Mucosa of rectum (tissue), 2 donors: ENCODE results near the gene DRAM2.
"Not testable (repeated sequence)": the region's sequence is repeated elsewhere in the genome, so short reads cannot be mapped to it uniquely, and the experiment has no call there.

Experiments used
- H3K27ac ChIP-seq, 2 donors: one replicate each; pipeline ENCODE4 v1.7.0; 2013; ENCODE audit warnings: inconsistent platforms in 2 of 2, low read depth in 2 of 2, low read length in 2 of 2
- H3K27me3 ChIP-seq, 2 donors: one replicate each; pipeline ENCODE4 v1.7.0; 2013; ENCODE audit warnings: low read length in 2 of 2; ENCODE audit not compliant: control insufficient read depth in 2 of 2, insufficient read depth in 2 of 2
- H3K36me3 ChIP-seq, 2 donors: one replicate each; pipeline ENCODE4 v1.7.0; 2013; ENCODE audit warnings: low read length in 2 of 2; ENCODE audit not compliant: control insufficient read depth in 2 of 2, insufficient read depth in 2 of 2
- H3K4me1 ChIP-seq, 2 donors: one replicate each; pipeline ENCODE4 v1.7.0; 2013; ENCODE audit warnings: low read length in 2 of 2, mild to moderate bottlenecking in 1 of 2; ENCODE audit not compliant: control insufficient read depth in 2 of 2, insufficient read depth in 2 of 2
- H3K4me3 ChIP-seq, 2 donors: one replicate each; pipeline ENCODE4 v1.7.0; 2013; ENCODE audit warnings: low read length in 2 of 2
- H3K9ac ChIP-seq, 2 donors: one replicate each; pipeline ENCODE4 v1.7.0; 2013; ENCODE audit warnings: low read length in 2 of 2, low read depth in 1 of 2, mild to moderate bottlenecking in 1 of 2
- H3K9me3 ChIP-seq, 2 donors: one replicate each; pipeline ENCODE4 v1.7.0; 2013; ENCODE audit warnings: low read length in 2 of 2; ENCODE audit not compliant: control insufficient read depth in 2 of 2
- donor health status: healthy.
- donor health status: Normal muscosa, but diverticular disease.

Gene DRAM2

GRCh38 chr1:111126354-111126753 lies 13.5 kb downstream of the DRAM2 start:
- Histone ChIP-seq H3K9ac (no peak overlapping the region), H3K36me3 (peaks cover 7 to 21% of the 10 kb centered on the region in 2 donors), H3K27ac (no peak overlapping the region), H3K27me3 (no peaks in the 10 kb centered on the region), H3K9me3 (no peaks in the 10 kb centered on the region), H3K4me1 (no peaks in the 10 kb centered on the region), H3K4me3 (no peak overlapping the region)

- peaks cover 21 to 24% of the 10 kb centered on the region in 2 donors for H3K36me3 ChIP-seq
- H3K4me1 ChIP-seq: no peaks in the 10 kb centered on the region
- no peaks in the 10 kb centered on the region for H3K27me3 ChIP-seq
Measured at GRCh38 chr1:111116496-111116895, 23.4 kb downstream of the DRAM2 start.

DNA sequence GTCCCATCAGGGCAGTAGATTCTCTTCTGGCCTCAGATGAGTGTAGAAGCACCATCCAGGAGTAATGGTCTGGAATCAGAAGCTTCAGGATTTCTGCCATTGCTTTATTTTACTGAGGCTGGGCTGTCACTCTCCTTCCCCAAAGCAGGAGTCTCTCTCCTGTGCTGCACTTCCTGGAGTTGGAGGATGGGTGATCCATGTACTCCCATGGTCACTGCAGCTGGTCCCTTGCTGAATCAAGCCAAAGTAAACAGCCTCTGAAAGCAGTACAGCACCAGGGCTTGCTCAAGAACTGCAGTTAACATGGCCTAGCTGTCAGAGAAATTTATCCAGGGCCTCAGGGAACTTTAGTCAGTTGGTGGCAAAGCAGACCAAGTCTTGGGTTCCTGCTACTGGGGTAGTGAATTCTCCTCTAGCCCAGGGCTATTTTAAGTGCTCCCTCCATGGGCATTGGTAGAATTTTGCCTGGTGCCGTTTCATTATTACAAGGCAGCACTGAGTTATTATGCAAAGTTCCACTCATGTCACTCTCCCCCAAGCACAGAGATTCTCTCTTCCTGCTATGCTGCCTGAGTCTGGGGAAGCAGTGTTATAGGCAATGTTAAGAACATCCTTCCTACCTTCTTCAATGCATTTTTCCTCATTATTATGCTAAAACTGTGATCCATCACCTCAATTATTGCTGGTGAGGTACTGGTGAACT lies 29.5 kb downstream of the DRAM2 start:
- H3K4me1 ChIP-seq: no peaks in the 10 kb centered on the region
- H3K9me3 ChIP-seq: peaks cover 0 to 5% of the 10 kb centered on the region in 2 donors
- no peaks in the 10 kb centered on the region for H3K27me3 ChIP-seq
- no peak overlapping the region for H3K9ac ChIP-seq
- H3K27ac ChIP-seq: no peak overlapping the region
- no peaks in the 10 kb centered on the region for H3K36me3 ChIP-seq
- H3K4me3 ChIP-seq: no peak overlapping the region

More at GRCh38 chr1:111116496-111116895, 23.4 kb downstream of the DRAM2 start:
- no peak overlapping the region for H3K9ac ChIP-seq
- H3K4me3 ChIP-seq: no peak overlapping the region
- H3K9me3 ChIP-seq: no peaks in the 10 kb centered on the region
- no peak overlapping the region for H3K27ac ChIP-seq

GRCh38 chr1:111104981-111105380 lies 34.9 kb downstream of the DRAM2 start:
- Histone ChIP-seq H3K4me3 (no peak overlapping the region), H3K27me3 (no peaks in the 10 kb centered on the region), H3K27ac (no peak overlapping the region), H3K9ac (no peak overlapping the region), H3K36me3 (no peaks in the 10 kb centered on the region), H3K4me1 (no peaks in the 10 kb centered on the region), H3K9me3 (peaks cover 3 to 9% of the 10 kb centered on the region in 2 donors)

- H3K4me3 ChIP-seq: no peak overlapping the region
- peaks cover 3 to 5% of the 10 kb centered on the region in 2 donors for H3K9me3 ChIP-seq
- H3K9ac ChIP-seq: no peak overlapping the region
Measured at GRCh38 chr1:111101854-111102642, 37.8 kb downstream of the DRAM2 start.

DNA sequence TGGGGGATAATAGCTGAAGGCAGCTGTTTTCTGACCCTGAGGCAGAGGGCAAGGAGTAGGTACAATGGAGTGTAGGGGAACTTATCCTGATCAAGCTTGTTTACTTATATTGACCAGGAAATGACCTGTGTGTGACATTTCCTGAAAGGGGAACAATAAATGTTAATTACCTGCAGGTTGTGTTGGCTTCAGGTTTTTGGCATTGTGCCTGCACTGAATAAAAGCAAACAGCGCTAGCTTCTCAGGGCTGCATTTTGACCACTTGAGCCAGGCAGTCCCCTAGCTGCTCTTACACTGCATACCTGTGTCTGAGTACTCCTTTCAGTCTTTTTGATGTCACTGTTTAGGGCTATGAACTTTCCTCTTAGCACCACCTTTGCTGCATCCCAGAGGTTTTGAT lies 40.6 kb downstream of the DRAM2 start:
- H3K4me3 ChIP-seq: no peak overlapping the region
- no peak overlapping the region for H3K9ac ChIP-seq
- H3K27ac ChIP-seq: no peak overlapping the region
- no peaks in the 10 kb centered on the region for H3K36me3 ChIP-seq
- no peaks in the 10 kb centered on the region for H3K27me3 ChIP-seq
- H3K4me1 ChIP-seq: no peaks in the 10 kb centered on the region
- peaks cover 3 to 7% of the 10 kb centered on the region in 2 donors for H3K9me3 ChIP-seq

More at GRCh38 chr1:111101854-111102642, 37.8 kb downstream of the DRAM2 start:
- no peak overlapping the region for H3K27ac ChIP-seq
- H3K27me3 ChIP-seq: no peaks in the 10 kb centered on the region
- no peaks in the 10 kb centered on the region for H3K4me1 ChIP-seq
- H3K36me3 ChIP-seq: no peaks in the 10 kb centered on the region

DNA sequence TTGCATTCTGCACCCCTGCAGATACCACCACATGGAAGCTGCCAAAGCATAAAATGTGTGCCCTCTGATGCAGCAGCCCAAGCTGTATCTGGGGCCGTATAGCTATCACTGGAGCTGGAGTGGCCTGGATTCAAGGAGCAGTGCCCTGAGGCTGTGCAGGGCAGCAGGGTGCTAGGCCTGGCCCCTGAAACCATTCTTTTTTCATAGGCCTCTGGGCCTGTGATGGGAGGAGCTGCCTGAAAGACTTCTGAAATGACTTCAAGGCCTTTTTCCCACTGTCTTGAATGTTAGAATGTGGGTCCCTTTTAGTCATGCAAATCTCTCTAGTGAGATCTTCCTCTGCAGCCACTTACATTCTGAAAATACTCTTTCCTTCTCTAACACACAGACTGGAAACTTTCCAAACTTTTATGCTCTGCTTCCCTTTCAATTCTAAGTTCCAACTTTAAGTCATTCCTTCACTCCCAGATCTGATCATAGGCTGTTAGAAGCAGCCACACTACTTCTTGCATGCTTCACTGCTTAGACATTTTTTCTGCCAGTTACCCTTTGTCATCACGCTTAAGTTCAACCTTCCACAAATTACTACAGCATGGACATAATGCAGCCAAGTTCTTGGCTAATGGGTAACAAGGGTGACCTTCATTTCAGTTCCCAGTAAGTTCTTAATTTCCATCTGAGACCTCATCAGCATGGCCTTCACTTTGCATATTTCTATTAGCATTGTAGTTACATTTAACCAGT lies 42.4 kb downstream of the DRAM2 start:
- Histone ChIP-seq H3K9me3 (peaks cover 3 to 7% of the 10 kb centered on the region in 2 donors), H3K4me3 (no peak overlapping the region)

GRCh38 chr1:111095421-111095820 lies 44.5 kb downstream of the DRAM2 start:
- H3K27me3 ChIP-seq, H3K4me3 ChIP-seq, H3K36me3 ChIP-seq, H3K9me3 ChIP-seq, H3K9ac ChIP-seq, H3K27ac ChIP-seq, H3K4me1 ChIP-seq: not testable (repeated sequence)

More for the DNA sequence above, 42.4 kb downstream of the DRAM2 start:
- Histone ChIP-seq H3K27me3 (no peaks in the 10 kb centered on the region), H3K36me3 (no peaks in the 10 kb centered on the region), H3K4me1 (no peaks in the 10 kb centered on the region), H3K9ac (no peak overlapping the region), H3K27ac (no peak overlapping the region)

DNA sequence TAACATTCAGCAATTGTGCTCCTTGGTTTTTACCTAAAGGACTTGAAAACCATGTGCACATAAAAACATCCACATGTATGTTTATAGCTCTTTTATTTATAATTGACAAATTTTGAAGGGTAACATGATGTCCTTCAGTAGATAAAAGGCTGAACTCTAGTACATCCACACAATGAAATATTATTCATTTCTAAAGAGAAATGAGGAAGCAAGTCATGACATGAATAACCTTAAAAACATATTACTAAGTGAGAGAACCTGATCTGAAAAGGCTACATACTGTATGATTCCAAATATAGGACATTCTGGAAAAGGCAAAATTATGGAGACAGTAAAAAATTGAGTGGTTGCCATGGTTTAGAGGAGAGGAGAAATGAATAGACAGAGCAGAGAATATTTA lies 50.3 kb downstream of the DRAM2 start:
- Histone ChIP-seq H3K4me1 (no peaks in the 10 kb centered on the region), H3K27ac (no peak overlapping the region), H3K36me3 (no peaks in the 10 kb centered on the region), H3K9ac (no peak overlapping the region), H3K27me3 (no peaks in the 10 kb centered on the region), H3K4me3 (no peak overlapping the region), H3K9me3 (no peaks in the 10 kb centered on the region)

GRCh38 chr1:111085676-111086075 lies 54.2 kb downstream of the DRAM2 start:
- no peak overlapping the region for H3K4me3 ChIP-seq
- H3K27me3 ChIP-seq: no peaks in the 10 kb centered on the region
- no peaks in the 10 kb centered on the region for H3K4me1 ChIP-seq
- no peak overlapping the region for H3K9ac ChIP-seq
- H3K27ac ChIP-seq: no peak overlapping the region
- H3K36me3 ChIP-seq: no peaks in the 10 kb centered on the region
- no peaks in the 10 kb centered on the region for H3K9me3 ChIP-seq
